CD4-positive, alpha-beta T cell treated with Interleukin-15 for 1 hour (primary cell): Measurements from ENCODE around the gene CELSR1.
A peak's percentile ranks its signal among the peaks of the same experiment; 100 is the strongest.

Source experiments
- DNase-seq: peaks from one replicate; pipeline ENCODE4 v3.0.0-alpha.2; 2020

The CELSR1 gene

GRCh38 chr22:46373921-46374662, 163.3 kb downstream of the CELSR1 start:
- no peak for DNase-seq

DNA sequence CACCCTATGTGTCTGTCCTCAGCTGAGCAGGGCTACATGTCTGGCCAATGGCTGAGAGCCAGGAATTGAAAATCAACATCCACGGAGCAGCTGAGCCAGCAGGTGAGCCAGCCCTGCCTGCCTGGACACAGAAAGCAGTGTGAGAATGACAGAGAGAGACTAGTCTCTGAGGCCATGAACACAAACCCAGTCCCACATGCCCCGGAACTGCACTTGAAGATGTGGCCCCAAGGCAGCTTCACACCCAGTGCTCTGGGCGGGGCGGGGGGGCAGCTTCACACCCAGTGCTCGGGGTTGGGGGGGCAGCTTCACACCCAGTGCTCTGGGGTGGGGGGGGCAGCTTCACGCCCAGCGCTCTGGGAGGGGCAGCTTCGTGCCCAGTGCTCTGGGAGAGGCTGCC, 164.3 kb downstream of the CELSR1 start:
- DNase-seq: peak; percentile 53

GRCh38 chr22:46372686-46373085, 164.7 kb downstream of the CELSR1 start:
- no peak for DNase-seq

- DNase-seq: no peak
Measured at GRCh38 chr22:46371623-46372226, 165.7 kb downstream of the CELSR1 start.

DNA sequence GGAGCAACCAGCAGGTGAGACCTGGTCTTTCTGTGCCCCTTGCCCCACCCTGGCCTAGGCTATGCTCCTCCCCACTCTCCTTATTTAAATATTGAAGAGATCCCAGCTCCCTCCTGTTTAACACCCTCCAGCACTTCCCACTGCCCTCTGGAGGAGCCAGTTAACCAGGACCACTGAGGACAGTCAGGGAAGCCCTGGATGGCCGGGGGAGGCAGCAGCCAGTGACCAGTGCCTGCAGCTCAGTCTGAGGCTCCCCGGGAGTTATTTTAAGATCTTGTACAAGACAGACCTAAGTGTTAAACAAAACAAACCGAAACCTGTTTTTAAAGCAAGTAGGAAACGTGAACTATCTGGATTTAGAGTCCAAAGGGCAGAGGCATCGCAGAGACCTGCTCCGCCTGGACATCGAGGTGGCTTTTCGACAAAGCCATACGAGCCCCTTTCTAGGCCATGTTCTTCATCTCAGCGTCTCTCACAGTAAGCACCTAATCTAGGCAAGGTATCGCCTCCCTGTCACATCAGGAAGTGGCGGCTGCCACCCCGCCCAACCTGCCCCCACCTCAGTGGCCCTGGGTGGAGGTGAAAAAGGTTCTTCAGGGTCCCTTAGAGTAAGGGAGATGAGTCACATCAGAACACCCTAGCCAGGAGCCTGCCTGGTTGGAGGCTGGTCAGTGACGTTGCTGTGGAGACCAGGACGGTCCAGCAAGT, 166.7 kb downstream of the CELSR1 start:
- DNase-seq: peak; percentile 62

DNA sequence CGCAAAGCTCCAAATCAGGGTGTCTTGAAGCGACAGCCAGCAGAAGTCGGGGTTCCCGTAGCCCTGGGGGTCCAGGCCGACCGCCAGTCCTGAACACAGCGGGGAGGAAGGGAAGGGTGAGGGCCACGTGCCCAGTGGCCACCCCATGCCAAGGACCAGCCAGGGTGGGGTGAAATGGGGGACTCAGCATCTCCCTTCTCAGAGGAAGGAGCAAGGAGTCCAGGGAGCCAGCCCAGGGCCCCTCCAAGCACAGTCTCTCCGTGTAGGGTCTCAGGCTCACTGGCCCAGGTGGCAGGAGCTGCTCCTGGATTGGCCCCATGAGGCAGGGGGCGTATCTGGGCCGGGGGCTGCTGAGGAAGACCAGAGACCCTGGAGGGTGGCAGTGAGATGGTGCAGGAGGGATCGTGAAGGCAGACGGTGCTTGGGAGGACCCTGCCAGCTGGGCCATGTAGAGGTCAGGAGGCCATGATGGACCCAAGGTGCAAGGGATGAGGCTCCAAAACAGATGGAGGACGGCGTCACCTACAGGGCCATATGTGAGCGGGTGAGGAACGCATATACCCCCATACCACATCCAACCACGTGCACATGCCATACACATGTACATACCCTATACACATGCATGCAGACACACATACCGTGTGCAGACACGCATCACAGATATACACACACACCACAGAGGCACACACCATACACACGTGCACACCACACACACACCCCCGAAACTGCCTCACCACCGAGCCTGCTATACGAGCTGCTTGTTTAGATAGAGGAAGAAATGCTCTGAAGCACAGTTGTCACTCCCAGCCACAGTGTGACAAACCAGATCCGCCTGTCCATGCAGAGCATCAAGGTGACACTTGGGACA, 167.5 kb downstream of the CELSR1 start:
- DNase-seq: no peak

GRCh38 chr22:46368871-46369715, 168.3 kb downstream of the CELSR1 start:
- no peak for DNase-seq

DNA sequence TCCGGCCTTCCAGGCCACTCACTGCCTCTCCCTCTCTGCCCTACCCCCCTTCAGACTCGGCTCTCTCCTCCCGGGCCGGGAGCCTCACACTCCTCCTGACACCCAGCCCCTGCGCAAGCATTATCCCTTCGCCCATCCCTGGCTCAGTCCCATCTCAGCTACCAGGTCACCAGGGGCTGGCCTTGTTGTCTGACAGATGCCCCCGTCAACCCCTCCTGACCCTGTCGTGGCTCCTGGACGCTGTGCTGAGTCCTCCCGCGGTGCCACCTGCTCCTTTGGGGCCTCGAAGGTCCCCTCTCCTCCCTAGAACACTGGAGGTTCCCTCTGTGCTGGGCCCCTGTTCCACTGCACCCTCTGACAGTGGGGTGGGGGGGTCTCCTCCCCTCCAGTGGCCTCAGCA, 169.0 kb downstream of the CELSR1 start:
- no peak for DNase-seq

DNA sequence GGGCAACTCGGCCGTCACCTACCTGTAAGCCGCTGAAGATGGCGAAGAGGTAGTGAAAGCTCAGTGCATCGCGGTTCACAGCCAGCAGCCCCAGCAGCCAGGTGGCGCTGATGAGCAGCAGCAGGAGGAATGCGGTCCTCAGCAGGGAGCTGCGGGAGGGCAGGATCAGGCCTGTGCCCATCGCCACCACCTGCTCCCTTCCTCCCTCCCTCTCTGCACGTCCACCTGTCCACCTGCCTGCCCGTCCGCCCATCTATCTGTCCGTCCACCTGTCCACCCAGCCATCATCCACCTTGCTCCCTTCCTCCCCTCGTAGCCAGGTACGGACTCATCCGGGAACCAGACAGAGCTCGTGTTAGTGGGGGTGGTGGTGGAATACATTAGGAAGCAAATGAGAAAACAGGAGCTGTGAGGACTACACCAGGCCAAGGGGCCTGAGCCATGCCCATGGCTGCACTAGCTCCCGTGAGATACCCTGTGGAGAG, 169.7 kb downstream of the CELSR1 start:
- peak; percentile 61 for DNase-seq

GRCh38 chr22:46366801-46367706, 170.4 kb downstream of the CELSR1 start:
- DNase-seq: no peak

DNA sequence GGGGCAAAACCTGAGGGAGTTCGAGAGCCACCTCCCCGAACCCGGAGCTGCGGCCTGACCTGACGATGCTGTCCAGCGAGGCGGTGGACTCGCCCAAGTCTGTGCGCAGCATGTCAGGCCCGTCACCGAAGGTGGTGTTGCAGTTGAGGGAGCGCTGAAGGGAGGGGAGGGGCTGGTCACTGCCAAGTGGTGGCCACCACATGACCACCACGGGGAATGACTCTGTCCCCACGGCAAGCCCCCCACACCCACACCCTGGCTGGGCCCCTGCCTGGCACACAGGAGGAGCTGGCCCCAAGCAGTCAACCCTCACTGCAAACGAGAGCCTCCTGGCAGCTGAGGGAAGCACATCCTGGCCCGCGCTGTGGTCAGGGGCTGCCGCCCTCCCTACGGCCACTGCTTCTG, 171.1 kb downstream of the CELSR1 start:
- no peak for DNase-seq

GRCh38 chr22:46365166-46365624, 172.2 kb downstream of the CELSR1 start:
- DNase-seq: no peak

DNA sequence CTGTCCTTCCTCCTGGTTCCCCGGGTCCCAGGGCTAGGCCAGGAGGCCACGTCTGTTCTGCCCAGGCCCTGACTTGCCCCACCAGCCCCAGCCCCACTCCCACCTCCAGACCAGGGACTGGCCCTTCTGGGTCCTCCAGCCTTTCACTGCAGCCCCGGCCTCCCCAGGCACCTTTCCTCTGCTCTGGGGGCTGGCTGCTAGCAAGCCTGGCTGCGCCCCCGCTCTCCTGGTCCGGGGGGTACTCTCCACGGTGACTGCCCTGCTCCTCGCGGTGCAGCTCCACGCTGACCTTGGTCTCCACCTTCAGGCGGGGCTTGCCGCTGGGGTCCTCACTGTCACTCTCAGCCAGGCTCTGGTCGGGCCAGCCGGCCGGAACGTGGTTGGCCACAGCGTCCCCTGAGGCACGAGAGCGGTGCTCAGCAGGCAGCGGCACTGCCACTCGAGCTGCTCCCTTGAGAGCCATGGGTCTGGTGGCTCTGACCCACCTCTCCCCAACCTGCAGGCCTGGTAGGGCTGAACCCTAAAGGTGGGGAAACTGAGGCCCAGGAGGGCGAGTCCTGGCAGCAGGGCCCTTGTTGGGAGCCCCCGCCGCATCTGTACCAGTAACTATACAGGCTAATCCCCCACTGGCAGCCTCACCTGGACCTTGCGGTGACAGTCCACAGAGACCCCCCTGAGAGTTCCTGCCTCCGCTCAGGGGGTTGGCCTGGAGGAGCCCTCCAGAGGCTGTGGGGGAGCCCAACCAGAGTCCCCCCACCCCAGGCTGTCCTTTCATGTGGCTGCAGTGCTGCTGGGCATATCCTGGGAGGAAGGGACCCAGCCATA, 172.9 kb downstream of the CELSR1 start:
- no peak for DNase-seq

DNA sequence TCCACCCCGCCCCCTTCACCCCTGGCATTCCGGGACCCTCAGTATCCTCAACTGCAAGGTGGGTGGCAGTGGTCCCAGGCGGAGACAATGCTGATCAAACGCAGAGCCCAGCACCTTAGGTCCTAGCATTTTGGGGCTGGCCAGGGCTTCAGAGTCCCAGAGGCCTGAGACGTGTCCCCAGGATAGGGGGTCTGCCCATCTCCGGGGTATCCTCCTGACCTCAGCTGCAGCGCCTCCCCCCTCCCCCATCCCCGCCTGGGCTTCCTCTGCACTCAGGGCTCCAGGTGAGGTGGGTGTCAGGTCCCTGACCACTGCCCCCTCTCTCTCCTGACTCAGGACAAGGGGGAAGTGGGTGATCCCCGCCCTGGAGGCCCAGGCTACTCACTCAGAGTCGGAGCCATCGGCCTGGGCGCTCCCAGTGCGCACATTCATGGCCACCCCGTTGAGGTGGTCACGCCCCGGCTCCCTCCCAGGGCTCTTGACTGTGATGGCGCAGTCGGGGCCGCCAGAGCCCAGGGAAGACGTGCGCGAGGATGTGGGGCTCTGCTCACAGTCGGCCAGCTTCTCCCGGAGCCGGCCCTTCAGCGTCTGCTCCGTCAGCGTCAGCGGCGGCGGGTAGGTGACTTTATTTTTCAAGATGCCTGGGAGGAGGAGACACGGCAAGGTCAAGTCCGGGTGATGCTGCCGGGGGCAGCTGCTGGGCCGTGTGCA, 173.7 kb downstream of the CELSR1 start:
- no peak for DNase-seq

GRCh38 chr22:46362934-46363515, 174.4 kb downstream of the CELSR1 start:
- no peak for DNase-seq

DNA sequence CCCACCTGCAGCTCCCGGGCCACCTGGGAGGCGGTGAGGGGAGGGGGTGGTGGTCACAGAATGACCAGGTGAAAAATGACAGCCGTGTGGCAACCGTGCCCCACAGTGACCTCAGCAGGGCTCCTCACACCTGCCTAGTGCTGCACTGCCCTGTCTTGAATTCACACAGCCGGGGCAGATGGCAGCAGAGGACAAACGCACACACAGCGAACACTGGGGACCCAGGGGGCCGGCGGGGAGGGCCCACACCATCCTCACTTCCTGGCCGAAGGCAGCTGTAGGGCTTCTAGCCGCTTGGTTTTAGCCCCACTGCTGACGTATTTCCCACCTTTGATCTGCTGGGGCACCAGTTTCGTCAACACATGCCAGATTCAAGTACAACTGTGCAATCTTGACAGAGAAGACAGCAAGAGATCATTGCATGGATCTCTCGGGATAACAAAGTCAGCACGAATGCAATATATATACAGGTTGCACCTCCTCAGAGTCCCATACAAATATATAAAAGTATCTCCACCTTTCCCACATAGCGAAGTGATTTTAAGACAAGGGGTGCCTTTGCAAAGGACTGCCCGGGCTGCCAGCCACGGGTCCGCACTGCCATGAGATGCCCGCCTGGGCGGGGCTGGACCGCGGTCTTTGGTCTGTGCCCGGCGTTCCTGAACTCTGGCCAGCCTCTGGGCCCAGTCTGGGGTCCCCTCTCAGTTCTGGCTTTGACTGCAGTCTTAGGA, 175.1 kb downstream of the CELSR1 start:
- DNase-seq: no peak

GRCh38 chr22:46361826-46362202, 175.6 kb downstream of the CELSR1 start:
- no peak for DNase-seq

DNA sequence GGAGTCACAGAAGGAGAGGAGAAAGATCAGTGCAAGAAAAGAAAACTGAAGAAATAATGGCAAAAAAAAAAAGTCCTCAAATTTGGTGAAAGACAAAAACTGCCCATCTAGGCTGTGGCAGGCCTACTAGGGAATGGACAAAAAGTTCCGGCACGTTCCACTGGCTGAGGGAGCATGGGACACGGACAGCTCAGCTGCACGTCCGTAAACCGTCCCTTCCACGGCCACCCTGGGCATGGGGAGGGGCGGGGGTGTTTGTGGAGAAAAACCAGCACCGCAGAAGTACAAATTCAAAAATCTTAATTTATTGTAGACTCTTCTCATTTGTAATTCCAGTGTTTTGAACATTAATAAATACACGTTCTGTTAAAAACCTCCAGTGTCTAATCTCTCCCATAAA, 176.5 kb downstream of the CELSR1 start:
- DNase-seq: no peak
